GM03348 (cell line): Measurements from ENCODE around the gene CCDC192.
A peak's percentile ranks its signal among the peaks of the same experiment; 100 is the strongest.

Experiments used
- DNase-seq: peaks from one replicate; pipeline ENCODE4 v3.0.0; 2012; ENCODE audit warnings: low spot score

CCDC192 gene

DNA sequence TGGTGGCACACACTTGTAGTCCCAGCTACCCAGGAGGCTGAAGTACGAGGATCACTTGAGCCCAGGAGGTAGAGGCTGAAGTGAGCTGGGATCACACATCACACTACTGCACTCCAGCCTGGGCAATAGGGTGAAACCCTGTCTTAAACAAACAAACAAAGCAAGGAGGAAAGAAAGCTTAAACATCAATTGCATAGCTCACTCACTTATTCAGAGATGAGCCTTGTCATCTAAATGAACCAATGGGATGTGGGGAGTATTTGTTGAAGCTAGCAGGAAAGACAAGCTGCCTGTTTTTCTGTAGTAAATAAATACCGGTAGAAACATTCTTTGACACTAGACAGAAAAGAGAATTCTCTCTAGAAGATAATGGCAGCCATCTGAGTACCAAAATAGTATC is 219.4 kb downstream of the CCDC192 start:
- DNase-seq: no peak

DNA sequence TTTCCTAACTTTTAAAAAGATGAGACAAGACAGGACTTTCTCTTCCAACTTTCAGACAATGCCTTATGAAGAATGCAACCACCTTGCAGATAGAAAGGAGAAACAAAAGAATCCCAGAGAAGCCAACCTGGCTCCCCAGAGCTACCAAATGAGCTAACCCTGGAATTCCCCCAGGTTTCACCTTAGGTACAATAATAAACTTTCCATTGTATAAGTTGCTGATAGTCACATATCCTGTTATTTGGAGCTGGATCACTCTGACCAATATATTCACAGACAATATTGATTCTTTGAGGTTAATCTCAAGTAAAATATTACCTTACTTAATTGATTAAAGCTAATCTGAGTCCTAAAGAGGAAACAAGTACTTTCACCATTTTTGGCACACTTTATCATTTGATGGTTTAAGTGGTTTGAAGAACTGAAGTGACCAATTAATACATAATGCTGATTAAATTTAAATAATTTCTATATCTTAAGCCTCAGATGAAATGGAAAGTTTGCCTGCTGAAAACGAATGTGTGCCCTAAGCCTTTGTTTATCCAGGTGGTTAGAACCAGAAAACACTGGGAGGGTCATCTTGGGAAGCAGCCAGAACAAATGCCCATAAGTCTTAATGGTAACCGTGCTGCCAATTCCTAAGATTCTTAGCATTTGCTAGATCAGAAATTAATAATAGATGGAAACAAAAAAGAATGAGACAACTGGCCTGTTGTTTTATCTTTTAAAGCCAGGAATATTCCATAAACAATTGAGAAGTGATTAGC is 220.8 kb downstream of the CCDC192 start:
- DNase-seq: no peak

- no peak for DNase-seq
These were observed 221.4 kb downstream of the CCDC192 start for GRCh38 chr5:127924606-127925005.

- no peak for DNase-seq
These were observed 222.7 kb downstream of the CCDC192 start for GRCh38 chr5:127925916-127926315.

- DNase-seq: no peak
These were observed 223.8 kb downstream of the CCDC192 start for GRCh38 chr5:127926974-127927373.

DNA sequence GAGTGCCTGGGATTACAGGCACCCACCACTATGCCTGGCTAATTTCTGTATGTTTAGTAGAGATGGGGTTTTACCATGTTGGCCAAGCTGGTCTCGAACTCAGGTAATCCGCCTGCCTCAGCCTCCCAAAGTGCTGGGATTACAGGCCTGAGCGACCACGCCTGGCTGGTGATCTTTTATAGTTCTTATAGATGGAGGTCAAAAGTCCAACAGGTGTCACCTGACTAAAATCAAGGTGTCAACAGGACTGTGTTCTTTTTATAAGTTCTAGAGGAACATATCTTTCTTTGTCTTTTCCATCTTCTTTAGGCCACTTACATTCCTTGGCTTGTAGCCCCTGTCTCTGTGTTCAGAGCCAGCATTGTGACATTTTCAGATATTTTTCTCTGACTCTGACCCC is 224.9 kb downstream of the CCDC192 start:
- DNase-seq: no peak

- DNase-seq: peak; percentile 61
These were observed 227.1 kb downstream of the CCDC192 start for GRCh38 chr5:127930311-127930710.

GRCh38 chr5:127931396-127931795 is 228.2 kb downstream of the CCDC192 start:
- DNase-seq: no peak

DNA sequence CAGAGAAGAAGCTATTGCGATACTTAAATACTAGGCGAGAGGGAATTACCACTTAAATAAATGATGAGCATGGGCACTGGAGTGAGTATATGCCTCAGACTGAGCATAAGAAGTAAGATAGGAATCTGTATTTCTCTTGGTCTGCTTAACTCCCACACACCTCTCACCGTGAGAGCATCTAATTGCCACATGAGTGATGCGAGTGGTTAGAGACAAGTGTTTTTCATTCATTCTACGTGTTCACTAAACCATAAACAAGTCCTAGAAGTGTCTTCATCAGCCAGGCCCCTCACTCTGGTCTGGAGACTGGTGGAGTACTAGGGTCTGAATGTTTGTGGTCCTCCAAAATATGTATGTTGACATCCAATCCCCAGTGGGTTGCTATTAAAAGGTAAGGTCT is 230.2 kb downstream of the CCDC192 start:
- DNase-seq: no peak

- DNase-seq: peak; percentile 56
These were observed 231.6 kb downstream of the CCDC192 start for GRCh38 chr5:127934791-127935256.

DNA sequence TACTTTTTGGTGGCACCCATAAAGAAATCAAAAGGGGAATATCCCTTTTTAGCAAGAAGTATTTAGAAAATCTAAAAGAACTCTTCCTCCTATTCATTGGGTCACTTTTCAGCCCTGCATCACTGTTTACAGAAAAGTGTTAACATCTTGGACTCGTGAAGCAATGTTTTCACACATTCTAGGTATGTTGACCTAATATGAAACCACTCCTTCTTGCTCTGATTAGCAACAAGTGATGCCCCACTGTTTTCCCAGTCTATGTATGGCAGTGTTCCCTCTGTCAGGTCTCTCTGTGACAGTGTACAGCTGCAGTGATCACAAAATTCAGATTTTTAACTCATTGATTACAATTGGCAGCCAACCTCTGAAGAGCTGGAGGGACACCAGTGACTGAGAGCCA is 232.2 kb downstream of the CCDC192 start:
- no peak for DNase-seq

GRCh38 chr5:127936439-127936972 is 233.3 kb downstream of the CCDC192 start:
- no peak for DNase-seq

DNA sequence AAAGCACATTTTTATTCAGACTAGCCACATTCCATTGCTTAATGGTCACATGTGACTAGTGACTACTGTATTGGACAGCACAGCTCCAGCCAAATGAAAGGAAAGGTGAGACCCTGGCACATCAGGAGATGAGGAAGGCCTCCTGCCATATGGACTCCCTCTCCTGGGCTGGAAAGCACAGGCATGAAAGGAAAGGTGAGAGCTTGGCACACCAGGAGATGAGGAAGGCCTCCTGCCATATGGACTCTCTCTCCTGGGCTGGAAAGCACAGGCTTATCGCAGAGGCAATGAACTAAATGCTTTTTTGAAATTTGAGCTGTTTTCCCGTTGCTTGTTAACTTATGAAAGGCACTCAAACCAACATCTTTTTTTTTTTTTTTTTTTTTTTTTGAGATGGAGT is 235.6 kb downstream of the CCDC192 start:
- DNase-seq: no peak

- no peak for DNase-seq
These were observed 237.7 kb downstream of the CCDC192 start for GRCh38 chr5:127940854-127941253.

- DNase-seq: no peak
These were observed 238.5 kb downstream of the CCDC192 start for GRCh38 chr5:127941646-127942045.

DNA sequence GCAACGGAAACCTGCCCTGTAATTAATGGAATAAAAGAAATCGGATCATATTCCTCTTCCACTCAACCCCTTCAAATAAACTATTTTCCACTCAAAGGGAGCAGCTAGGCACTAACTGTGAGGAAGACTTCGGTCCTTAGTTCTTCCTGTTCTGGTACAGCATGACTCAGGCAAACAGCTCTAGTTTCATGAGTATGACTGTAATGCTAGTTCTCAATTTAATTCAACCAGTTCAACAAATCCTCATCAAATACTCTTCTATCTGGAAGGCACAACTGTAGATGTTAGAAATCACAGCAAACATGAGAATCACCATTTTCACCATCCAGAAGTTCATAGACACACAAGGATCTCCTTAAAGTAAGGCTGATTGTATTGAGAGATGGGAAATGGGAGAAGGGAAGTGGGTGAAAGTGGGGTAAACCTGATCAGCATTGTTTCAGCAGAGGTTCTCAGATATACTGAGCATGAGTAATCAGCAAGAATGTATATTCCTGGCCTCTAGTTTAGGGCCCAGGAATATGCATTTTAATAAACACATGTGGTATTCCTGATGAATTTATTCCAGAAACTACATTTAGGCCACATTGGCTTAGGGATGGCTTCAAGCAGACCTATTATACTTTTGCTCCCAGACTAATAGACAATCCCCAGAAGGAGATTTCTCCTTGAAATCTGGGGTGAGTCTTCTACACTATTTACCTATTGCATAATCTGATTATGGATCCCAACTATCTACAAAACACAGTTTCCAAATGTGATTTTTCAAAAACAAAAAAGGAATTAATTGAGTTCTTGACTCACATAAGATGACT is 239.3 kb downstream of the CCDC192 start:
- DNase-seq: no peak

DNA sequence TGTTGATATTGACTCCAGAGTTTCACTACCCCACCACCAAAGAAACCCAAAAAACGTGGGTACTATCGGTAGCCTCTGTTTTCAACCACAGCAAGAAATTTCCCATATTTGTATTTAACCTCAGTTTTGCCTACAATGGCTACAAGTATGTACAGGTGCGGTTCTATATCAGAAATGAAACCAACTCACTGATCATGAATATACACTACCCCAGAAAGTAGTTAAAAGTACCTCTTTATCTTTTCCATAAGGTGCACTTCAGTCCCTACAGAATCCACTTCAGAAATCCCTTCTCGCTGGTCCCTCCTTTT is 239.8 kb downstream of the CCDC192 start:
- DNase-seq: no peak

GRCh38 chr5:127944125-127944524 is 240.9 kb downstream of the CCDC192 start:
- DNase-seq: no peak

DNA sequence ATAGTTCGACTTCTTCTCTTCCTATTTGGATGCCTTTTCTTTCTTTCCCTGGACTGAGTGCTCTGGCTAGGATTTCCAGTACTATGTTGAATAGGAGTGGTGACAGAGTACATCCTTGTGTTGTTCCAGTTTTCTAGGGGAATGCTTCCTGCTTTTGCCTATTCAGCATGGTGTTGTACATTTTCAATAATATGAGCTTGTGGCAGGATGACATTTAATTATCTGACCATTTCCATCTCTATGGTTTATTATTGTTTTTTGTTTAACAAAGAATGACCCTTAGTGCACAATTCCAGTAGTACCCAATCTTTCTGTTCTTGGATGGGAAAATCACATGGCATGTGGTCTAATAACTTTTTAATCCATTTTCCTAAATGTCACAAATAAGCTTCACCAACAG is 244.8 kb downstream of the CCDC192 start:
- DNase-seq: no peak

- no peak for DNase-seq
These were observed 247.7 kb downstream of the CCDC192 start for GRCh38 chr5:127950707-127951391.

DNA sequence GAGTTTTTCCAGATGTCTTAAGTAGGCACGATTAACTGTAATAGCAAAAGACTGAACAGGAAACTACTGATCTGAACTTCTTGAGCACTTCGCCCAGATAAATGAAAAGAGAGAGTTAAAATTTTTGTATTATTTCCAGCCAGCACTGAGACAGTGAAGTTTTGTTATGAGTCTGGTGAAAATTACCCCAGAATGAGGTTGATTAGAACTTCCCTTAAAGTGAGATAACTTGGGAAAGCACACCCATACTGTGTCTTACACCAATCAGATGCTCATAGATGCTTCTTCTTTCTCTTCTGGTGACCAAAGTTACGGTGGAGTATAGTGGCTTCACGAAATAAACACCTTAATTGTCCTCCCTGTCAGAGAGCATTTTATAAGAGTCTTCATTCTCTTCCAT is 248.6 kb downstream of the CCDC192 start:
- DNase-seq: no peak

DNA sequence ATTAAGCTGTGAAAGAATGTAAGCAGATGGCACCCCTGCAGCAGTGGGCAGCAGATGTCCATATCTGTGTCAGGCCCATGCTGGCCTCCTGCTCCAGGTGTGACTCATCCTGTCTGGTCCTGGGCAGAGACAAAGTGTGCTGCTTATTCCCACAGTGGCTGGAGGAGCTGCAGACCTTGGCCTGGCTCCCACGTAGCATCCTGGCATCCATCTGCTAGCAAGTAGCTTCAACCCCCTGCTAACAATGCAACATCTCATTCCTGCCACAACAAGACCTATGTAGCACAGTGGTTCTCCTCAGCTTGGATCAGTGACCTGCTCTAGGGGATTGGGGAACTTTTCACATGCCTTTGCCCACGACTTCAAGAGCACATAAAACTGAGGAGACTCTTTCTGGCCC is 254.0 kb downstream of the CCDC192 start:
- peak; percentile 45 for DNase-seq
